LHCN-M2 (cell line): Measurements from ENCODE around the gene PCDH9. TPM values are rescaled to one million over a fixed set of nuclear protein-coding genes. Genes with fewer than 3 reads are reported as not detected.
A peak's percentile ranks its signal among the peaks of the same experiment; 100 is the strongest.
"Not testable (repeated sequence)": the region's sequence is repeated elsewhere in the genome, so short reads cannot be mapped to it uniquely, and the experiment has no call there.

Experiments used
- DNase-seq: peaks from one replicate; pipeline ENCODE4 v3.0.0-alpha.2; 2012; ENCODE audit warnings: low read depth
- total RNA-seq: library from RNA; depleted of rRNA; stranded (reverse); fragments of >200 nt; gene quantifications from 2 replicates; pipeline ENCODE4 v1.2.3, GENCODE V29; 2014

PCDH9 gene
- total RNA-seq, 1 experiment from 2014 or later = 90.6 TPM

- peak; percentile 46 for DNase-seq
Measured at GRCh38 chr13:66915596-66916185, 314.4 kb downstream of the PCDH9 start.

GRCh38 chr13:66914155-66914554 lies 316.0 kb downstream of the PCDH9 start:
- DNase-seq = no peak

- DNase-seq = no peak
Measured at GRCh38 chr13:66911411-66911939, 318.7 kb downstream of the PCDH9 start.

GRCh38 chr13:66899955-66900354 lies 330.2 kb downstream of the PCDH9 start:
- DNase-seq = no peak

- DNase-seq = no peak
Measured at GRCh38 chr13:66896933-66897332, 333.2 kb downstream of the PCDH9 start.

GRCh38 chr13:66895780-66896179 lies 334.4 kb downstream of the PCDH9 start:
- DNase-seq = peak; percentile 67

GRCh38 chr13:66895320-66895719 lies 334.8 kb downstream of the PCDH9 start:
- no peak for DNase-seq

- peak; percentile 20 for DNase-seq
Measured at GRCh38 chr13:66888698-66889097, 341.4 kb downstream of the PCDH9 start.

- no peak for DNase-seq
Measured at GRCh38 chr13:66887088-66887487, 343.0 kb downstream of the PCDH9 start.

- DNase-seq = no peak
Measured at GRCh38 chr13:66886264-66886663, 343.9 kb downstream of the PCDH9 start.

- not testable (repeated sequence) for DNase-seq
Measured at GRCh38 chr13:66881170-66881569, 349.0 kb downstream of the PCDH9 start.

GRCh38 chr13:66879988-66880387 lies 350.1 kb downstream of the PCDH9 start:
- no peak for DNase-seq

GRCh38 chr13:66875264-66875663 lies 354.9 kb downstream of the PCDH9 start:
- DNase-seq = no peak

- DNase-seq = peak; percentile 45
Measured at GRCh38 chr13:66864627-66865026, 365.5 kb downstream of the PCDH9 start.

GRCh38 chr13:66860878-66861417 lies 369.2 kb downstream of the PCDH9 start:
- DNase-seq = no peak

- no peak for DNase-seq
Measured at GRCh38 chr13:66859934-66860877, 369.9 kb downstream of the PCDH9 start.

- no peak for DNase-seq
Measured at GRCh38 chr13:66859078-66859477, 371.1 kb downstream of the PCDH9 start.

- no peak for DNase-seq
Measured at GRCh38 chr13:66858163-66858562, 372.0 kb downstream of the PCDH9 start.

- DNase-seq = no peak
Measured at GRCh38 chr13:66855131-66855530, 375.0 kb downstream of the PCDH9 start.

GRCh38 chr13:66853564-66853963 lies 376.6 kb downstream of the PCDH9 start:
- no peak for DNase-seq

- DNase-seq = peak; percentile 60
Measured at GRCh38 chr13:66849706-66850105, 380.4 kb downstream of the PCDH9 start.

GRCh38 chr13:66847541-66847940 lies 382.6 kb downstream of the PCDH9 start:
- no peak for DNase-seq
